Measurements from ENCODE around the gene ZNF140.

Gene ZNF140

DNA sequence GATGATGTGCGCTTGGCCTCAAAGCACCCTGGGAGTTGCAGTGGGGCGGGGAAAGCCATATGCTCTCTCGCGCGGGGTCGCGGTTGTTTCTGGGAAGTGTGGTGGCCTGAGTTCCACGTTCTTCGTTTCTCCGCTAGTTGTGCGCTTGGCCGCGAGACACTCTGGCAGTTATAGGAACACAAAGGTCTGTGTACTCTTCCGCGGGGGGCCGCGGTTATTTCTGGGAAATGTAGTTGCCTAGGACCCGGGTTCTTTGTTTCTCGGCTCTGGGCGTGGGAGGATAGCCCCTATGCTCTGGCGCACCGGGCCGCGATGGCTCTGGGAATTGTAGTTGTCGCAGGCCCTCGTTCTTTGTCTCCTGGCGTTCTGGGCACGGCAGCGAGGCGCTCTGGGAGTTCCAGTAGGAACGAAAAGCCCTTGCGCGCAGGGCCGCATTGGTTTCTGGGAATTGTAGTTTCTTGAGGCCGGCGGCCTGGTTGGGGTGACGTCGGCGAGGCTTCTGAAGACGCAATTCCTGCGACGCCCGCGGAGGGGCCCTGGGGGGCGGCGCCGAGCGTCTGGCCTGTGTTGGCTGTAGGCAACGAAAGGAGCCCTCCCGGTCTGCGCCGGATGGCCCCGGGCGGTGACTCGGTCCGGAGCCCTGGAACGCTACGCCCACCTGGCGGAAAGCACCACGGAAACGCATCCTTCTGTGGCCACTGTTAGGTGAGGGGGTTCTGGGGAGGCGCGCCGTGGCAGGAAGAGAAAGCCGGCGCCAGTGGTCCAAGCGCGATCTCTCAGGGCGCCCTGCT lies at the start of gene ZNF140:
Gene ZNF140 (plus strand): TSS at position 556 of the 791 bp plus-strand sequence. CDS start 398 bp downstream, outside the sequence.
- peak; percentile 90 for DNase-seq (ENCODE audit: low read depth, low spot score)

DNA sequence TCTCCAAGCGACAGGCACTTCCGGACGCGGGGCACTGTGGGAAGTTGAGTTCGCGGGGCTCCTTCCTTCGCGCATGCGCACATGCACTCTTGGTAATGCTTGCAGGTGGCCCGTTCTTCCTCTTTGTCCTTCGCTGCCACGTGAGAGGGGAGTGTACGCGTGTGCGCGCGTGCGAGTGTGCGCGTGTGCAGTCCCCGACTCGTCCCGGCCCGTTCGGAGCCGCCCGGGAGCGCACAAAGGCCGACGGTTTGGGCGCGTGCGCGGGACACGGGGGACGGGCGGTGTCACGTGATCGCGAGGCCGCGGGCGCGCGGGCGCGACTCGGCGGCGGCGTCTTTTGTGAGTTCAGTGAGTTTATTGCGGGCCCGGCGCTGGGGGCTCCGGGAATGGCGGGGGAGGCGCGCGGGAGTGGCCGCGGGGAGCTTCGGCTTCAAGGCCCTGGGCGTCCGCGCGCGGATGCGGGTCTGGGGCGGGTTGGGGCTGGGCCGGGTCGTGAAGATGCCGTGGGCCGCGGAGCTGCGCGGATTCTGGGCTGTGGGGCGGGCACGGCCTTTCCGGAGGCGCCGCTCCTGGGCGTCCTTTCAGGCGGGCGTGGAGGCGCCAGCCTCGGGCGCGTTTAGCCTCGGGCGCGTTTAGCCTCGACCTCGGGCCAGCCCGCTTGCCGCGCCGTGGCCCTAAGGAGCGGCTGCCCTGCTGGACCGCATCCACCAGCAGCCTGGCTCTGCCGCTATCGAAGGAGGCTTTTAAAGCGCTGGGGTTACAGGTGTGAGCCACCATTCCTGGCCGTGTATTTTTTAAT lies 43.3 kb upstream of the ZNF140 start, which contains the start of gene ZNF84:
Gene ZNF84 (plus strand): TSS at position 303 of the 799 bp plus-strand sequence. CDS start 3,959 bp downstream, outside the sequence.
- DNase-seq (ENCODE audit: low read depth, low spot score): peak; percentile 82

DNA sequence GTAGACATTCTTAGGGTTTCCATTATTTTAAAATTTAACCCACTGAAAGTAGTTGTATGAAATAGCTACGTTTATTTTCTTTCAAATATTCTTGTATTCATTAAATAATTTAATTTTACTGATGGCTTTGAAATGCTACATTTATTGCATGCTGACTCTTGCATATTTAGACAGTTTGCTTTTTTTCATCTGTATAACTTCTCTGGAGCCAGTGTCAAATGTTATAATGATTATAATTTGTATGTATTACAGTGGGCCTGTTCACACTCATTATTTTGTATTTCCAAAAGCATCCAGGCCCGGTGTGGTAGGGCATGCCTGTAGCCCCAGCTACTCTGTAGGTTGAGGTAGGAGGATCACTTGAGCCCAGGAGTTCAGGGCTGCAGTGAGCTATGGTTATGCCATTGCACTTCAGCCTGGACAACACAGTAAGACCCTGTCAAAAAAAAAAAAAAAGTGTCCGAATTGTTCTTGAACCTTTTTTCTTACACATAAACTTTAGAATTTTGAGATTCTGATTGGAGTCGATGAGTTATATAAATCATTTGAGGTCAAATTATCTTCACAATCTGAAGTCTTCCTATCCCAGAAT lies 42.5 kb upstream of the ZNF140 start:
- DNase-seq (ENCODE audit: low read depth, low spot score): no peak

DNA sequence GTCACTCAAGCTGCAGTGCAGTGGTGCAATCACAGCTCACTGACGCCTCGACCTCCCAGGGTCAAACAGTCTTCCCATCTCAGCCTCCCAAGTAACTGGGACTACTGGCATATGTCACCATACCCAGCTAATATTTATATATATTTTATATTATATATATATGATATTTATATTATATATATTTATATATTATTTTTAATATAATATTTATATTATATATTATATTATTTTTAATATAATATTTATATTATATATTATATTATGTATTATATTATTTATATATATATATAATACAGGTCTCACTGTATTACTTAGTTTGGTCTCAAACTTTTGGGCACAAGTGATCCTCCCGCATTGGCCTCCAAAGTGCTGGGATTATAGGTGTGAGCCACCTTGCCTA lies 34.0 kb upstream of the ZNF140 start:
- no peak for DNase-seq (ENCODE audit: low read depth, low spot score)

DNA sequence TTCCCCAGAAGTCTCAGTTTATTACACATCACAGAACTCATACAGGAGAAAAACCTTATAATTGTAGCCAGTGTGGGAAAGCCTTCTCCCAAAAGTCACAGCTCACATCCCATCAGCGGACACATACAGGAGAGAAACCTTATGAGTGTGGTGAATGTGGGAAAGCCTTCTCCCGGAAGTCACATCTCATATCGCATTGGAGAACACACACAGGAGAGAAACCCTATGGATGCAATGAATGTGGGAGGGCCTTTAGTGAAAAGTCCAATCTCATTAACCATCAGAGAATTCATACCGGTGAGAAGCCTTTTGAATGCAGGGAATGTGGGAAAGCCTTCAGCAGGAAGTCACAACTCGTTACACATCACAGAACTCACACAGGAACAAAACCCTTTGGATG lies 23.3 kb upstream of the ZNF140 start:
- DNase-seq (ENCODE audit: low read depth, low spot score): no peak

DNA sequence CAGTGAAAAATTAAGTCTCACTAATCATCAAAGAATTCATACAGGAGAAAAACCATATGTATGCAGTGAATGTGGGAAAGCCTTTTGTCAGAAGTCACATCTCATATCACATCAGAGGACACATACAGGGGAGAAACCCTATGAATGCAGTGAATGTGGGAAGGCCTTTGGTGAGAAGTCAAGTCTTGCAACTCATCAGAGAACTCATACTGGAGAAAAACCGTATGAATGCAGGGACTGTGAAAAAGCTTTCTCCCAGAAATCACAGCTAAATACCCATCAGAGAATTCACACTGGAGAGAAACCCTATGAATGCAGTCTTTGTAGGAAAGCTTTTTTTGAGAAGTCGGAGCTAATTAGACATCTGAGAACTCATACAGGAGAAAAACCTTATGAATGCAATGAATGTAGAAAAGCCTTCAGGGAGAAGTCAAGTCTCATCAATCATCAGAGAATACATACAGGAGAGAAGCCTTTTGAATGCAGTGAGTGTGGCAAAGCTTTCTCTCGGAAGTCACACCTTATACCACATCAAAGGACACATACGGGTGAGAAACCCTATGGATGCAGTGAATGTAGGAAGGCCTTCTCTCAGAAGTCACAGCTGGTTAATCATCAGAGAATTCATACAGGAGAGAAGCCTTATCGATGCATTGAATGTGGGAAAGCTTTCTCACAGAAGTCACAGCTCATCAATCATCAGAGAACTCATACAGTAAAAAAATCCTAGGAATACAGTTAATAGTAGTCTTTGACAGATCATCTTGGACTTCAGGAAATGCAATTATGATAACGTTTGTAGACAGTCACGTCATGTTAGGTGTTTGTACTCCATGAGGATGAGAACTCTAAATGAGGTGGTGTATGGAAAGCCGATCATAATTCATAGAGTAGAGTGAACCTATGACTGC lies 22.3 kb upstream of the ZNF140 start:
- DNase-seq (ENCODE audit: low read depth, low spot score): no peak

DNA sequence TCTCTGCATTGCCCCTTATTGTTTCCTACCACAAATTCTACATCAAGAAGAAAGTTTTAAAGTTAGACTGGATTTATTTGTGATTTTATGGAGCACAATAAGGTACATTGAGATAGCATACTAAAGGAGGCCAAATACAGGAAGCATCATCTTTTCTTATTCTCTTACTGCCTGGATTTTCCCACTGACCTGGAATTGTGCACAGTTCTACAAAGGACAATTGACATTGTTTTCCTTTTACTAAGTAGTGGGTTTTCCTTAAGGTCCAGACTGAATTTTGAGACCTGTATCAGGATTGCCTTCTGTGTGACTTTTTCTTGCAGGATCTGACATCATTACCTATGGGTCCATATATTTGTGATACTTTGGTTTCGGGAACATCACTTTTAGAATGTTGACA lies 18.8 kb upstream of the ZNF140 start:
- DNase-seq (ENCODE audit: low read depth, low spot score): no peak

DNA sequence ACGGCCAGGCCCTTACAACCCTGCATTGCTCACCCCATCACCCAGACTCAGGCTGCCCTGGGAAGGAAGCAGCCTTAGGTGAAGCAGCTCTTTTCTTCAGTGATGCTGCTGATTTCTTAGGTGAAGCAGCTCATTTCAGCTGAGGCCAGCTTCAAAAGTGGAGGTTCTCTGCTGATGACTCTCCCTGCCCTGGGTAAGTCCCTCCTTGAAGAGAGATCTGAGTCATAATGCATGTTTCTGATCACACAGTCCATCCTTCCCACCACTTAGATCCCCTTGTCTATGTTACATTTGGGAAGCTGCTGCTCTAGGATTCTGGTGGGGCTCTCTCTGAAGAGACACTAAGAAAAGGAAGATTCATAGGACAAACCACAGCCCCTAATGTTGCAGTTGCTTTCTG lies 17.2 kb upstream of the ZNF140 start:
- no peak for DNase-seq (ENCODE audit: low read depth, low spot score)

DNA sequence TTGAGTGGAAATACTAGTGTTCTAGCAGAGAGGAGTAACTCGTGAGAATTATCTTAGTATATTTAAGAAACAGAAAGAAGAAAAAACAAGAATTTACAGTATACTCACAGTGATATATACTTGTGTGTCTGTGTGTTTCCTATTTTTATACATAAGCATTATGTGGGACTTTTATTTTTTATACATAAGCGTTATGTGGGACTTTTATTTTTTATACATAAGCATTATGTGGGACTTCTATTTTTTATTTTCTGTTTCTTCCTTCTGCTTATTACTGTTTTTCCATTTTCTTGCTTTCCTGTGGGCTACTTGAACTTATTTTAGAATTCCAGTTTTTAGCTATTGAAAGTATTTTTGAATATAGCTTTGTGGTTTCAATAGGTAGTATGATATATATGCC lies 6.9 kb upstream of the ZNF140 start:
- no peak for DNase-seq (ENCODE audit: low read depth, low spot score)

DNA sequence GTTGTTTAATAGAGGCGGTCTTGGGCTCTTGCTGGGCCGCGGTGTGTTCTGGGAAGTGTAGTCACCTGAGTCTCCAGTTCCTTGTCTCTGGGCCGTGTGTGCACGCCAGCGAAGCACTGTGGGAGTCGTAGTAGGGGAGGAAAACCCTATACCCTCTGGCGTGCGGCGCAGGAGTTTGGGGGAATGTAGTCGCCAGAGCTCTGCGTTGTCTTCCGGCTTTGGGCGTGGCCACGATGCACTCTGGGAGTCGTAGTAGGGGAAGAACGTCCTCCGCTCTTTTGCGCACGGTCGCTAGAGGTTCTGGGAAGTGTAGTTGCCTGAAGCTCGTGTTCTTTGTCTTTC lies 726 bp upstream of the ZNF140 start:
- peak; percentile 99 for DNase-seq (ENCODE audit: low read depth, low spot score)

DNA sequence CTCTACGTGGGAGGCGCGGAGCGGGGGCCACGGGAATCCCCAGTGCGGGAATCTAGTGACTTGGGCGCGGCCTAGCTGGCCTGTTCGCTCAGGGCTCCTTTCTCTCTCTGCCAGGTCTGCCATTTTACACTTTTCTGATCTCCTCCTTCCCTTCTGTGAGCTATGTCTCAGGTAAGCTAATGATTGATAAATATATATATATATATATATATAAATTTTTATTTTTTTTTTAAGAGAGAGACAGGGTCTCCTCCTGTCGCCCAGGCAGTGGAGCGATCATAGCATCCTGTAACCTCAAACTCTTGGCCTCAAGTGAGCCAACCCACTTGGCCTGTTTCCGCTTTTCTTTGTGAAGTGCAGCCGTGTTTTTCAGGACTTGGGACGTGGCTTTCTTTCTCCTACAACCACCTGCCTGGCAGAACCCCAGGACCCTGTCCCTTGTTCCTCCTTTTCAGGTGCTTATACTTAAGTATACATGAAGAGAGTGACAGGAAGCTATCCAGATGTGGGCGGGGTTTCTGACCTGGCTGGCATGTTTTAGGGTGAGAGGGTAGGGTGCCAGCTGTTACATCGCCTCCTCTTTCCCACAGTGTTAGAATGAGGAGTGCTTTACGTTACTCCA lies 547 bp downstream of the ZNF140 start:
- no peak for DNase-seq (ENCODE audit: low read depth, low spot score)

DNA sequence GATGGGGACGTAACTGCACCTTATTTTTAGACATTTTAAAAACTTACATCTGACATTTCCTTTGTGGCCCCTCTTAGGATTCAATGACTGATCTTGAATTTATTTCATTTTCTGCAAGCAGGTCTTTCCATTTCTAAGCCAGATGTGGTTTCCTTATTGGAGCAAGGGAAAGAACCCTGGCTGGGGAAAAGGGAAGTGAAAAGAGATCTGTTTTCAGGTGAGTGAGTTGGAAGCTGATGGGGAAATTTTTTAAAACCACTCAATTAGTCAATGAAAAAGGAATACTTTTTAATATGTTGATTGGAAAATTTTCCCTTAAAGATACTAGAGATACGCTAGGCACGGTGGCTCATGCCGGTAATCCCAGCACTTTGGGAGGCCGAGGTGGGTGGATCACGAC lies 2.6 kb downstream of the ZNF140 start:
- DNase-seq (ENCODE audit: low read depth, low spot score): no peak

DNA sequence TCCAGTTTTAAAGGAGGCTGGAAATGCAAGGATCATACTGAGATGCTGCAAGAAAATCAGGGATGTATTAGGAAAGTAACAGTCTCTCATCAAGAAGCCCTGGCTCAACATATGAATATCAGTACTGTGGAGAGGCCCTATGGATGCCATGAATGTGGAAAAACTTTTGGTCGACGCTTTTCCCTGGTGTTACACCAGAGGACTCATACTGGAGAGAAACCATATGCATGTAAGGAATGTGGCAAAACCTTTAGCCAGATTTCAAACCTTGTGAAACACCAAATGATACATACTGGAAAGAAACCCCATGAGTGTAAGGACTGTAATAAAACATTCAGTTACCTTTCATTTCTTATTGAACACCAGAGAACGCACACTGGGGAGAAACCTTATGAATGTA lies 24.9 kb downstream of the ZNF140 start:
- no peak for DNase-seq (ENCODE audit: low read depth, low spot score)

DNA sequence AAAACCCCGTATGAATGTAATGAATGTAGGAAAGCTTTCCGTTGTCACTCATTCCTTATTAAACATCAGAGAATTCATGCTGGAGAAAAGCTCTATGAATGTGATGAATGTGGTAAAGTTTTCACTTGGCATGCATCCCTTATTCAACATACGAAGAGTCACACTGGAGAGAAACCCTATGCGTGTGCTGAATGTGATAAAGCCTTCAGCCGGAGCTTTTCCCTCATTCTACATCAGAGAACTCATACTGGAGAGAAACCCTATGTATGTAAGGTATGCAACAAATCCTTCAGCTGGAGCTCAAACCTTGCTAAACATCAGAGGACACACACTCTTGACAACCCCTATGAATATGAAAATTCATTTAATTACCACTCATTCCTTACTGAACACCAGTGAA lies 25.5 kb downstream of the ZNF140 start:
- DNase-seq (ENCODE audit: low read depth, low spot score): peak; percentile 9

DNA sequence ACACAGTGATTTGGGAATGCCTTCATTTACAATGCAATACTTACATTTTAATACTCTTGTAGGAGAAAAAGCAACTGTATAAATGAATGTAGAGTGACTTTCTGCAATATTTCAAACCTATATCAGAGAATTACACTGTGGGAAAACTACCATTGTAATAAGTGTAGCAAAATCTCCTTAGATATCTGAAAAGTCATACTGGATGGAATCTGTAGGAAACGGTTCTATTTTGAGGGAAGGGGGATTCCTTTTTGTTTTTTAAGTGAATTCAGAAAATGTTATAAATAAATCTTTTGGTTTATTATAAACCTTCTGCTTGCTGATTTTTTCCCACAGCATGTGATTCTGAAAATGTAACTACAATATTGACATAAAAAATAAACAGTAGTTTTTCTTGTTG lies 26.4 kb downstream of the ZNF140 start:
- no peak for DNase-seq (ENCODE audit: low read depth, low spot score)

DNA sequence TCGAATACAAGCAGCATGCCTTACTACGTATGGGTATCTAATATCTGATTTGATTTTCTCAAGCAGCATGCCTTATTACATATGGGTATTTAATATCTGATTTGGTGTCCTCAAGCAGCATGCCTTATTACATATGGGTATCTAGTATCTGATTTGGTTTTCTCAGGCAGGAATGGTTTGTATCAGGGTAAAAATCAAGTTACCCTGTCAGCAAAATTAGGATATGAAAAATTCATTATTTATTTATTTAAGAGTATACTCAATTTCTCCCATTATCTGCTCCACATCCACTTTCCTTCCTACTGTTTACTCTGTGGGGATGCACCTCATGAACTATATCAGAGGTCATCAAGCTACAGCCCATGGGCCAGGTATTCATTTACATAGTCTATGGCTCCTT lies 27.4 kb downstream of the ZNF140 start:
- no peak for DNase-seq (ENCODE audit: low read depth, low spot score)

DNA sequence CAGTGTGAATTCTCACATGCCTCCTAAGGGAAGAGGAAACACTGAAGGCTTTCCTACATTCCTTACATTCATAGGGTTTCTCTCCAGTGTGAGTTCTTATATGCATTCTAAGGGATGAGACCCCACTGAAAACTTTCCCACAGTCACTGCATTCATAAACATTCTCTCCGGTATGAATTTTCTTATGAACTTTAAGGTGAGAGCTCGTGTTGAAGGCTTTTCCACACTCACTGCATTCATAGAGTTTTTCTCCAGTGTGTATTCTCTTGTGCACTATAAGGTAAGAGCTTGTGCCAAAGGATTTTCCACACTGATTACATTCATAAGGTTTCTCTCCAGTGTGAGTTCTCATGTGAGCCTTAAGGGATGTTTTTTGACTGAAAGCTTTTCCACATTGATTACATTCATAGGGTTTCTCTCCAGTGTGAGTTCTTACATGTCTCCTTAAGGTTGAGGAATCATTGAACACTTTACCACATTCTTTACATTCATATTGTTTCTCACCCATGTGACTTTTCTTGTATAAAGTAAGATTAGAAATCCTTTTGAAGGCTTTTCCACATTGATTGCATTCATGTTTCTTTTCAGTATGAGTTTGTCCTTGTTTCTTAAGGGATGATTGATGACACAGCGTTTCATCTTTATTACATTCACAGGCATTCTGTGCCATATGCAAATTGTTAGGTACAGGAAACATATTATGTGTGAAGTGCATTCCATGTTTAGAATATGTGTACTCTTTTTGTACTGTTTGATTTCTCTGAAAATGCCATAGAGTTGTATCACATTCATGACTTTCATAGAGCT lies 39.9 kb downstream of the ZNF140 start:
- DNase-seq (ENCODE audit: low read depth, low spot score): no peak

DNA sequence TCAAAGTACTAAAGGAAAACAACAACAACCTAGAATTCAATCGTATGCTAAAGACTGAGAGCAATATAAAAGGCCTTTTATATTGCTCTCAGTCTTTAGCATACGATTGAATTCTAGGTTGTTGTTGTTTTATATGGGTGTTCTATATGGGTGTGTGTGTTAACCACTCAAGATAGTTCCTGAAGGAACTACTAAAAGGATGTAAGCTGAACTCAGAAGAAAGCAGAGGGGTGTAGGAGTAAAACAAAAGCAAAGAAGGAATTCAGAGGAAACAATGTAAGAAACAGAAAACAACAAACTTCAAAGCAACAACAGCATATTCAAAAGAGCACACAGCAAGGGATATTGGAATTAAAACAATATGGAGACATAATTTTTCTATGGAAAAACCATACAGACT lies 44.0 kb downstream of the ZNF140 start:
- DNase-seq (ENCODE audit: low read depth, low spot score): no peak

DNA sequence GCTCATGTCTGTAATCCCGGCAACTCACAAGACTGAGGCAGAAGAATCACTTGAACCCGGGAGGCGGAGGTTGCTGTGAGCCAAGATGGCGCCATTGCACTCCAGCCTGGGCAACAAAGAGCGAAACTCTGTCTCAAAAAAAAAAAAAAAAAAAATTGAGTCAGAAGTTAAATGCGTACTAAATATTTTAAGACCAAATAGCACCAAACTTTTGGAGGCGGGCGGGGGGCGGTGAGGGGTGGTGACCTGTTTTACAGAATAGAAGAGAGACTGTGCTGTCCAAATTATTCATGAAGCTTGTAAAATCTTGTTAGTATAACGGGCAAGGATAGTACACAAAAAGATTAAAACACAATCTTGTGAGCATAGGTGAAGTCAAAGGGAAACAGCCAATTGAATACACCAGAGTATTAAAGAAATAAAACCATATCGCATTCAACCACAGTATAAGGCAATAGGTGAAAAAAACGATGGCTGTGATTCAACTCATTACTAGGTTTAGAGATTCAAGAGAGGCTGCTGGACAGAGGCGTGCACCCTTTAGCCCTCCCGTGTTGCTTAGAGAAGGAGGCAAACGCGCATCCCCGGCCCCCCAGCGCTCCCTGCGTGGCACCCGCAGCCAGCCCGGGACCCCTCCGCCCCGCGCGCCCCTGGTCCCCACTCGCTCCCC lies 48.8 kb downstream of the ZNF140 start:
- DNase-seq (ENCODE audit: low read depth, low spot score): no peak

Measured in iPS DF 19.7 (cell line).